ENCODE data around the gene IGSF11.

- TF ChIP-seq CTCF (IDR thresholded peaks at IDR 0.05) (no peak), POLR2A (IDR thresholded peaks at IDR 0.05) (no peak)
Measured at GRCh38 chr3:119013951-119014350, 20.7 kb downstream of the IGSF11 start.
